HFF-Myc (cell line): ENCODE data around the gene IRF2BPL.
A peak's percentile ranks its signal among the peaks of the same experiment; 100 is the strongest.

Experiments used
- DNase-seq: peaks from one replicate; pipeline ENCODE4 v3.0.0-alpha.2; 2011; ENCODE audit warnings: low read depth; ENCODE audit errors: extremely low read depth
- H3K4me3 ChIP-seq: replicated peaks from 2 replicates; pipeline ENCODE4 v1.5.1; 2011; ENCODE audit warnings: low read depth, mild to moderate bottlenecking, control low read depth, low read length
- TF ChIP-seq, protein P1 (sequence below): IDR thresholded peaks from 2 replicates; pipeline ENCODE4 v1.5.1; 2012; ENCODE audit warnings: mild to moderate bottlenecking, low read depth, low read length, control low read depth; ENCODE audit errors: missing control alignments

IRF2BPL gene

DNA sequence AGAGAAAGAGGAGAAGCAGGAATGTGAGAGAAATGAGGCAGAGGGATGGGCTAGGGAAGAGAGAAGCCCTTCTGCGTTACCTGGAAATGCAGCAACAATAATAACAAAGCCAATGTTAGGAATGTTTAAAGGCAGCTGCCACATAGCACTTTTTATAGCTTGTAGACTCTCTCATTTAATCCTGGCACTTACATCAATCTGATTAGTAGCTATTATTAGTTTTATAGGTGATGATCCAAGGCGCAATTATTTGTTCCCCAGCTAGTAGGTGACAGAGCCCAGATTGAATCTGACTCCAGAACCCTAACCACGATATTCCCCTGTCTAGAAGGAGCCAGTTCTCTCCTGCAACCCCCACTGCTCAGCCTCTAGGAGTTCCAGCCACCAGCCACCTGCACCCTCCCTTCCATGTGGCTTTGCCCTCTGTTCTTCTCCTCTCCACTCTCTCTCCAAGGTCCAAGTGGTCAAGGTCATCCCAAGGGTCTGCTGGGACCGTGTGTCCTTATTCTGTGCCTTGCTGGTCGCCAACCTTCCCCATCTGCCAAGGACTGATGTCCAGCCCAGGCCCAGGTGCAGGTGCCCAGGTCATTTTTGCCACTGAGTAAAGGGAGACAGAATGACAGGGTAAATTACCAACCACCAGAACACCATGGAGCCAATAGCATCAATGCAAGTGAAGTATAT is 40.2 kb upstream of the IRF2BPL start:
- H3K4me3 ChIP-seq: no peak overlapping the region
- no peak for DNase-seq
- TF ChIP-seq, protein P1, sequence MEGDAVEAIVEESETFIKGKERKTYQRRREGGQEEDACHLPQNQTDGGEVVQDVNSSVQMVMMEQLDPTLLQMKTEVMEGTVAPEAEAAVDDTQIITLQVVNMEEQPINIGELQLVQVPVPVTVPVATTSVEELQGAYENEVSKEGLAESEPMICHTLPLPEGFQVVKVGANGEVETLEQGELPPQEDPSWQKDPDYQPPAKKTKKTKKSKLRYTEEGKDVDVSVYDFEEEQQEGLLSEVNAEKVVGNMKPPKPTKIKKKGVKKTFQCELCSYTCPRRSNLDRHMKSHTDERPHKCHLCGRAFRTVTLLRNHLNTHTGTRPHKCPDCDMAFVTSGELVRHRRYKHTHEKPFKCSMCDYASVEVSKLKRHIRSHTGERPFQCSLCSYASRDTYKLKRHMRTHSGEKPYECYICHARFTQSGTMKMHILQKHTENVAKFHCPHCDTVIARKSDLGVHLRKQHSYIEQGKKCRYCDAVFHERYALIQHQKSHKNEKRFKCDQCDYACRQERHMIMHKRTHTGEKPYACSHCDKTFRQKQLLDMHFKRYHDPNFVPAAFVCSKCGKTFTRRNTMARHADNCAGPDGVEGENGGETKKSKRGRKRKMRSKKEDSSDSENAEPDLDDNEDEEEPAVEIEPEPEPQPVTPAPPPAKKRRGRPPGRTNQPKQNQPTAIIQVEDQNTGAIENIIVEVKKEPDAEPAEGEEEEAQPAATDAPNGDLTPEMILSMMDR: no peak

DNA sequence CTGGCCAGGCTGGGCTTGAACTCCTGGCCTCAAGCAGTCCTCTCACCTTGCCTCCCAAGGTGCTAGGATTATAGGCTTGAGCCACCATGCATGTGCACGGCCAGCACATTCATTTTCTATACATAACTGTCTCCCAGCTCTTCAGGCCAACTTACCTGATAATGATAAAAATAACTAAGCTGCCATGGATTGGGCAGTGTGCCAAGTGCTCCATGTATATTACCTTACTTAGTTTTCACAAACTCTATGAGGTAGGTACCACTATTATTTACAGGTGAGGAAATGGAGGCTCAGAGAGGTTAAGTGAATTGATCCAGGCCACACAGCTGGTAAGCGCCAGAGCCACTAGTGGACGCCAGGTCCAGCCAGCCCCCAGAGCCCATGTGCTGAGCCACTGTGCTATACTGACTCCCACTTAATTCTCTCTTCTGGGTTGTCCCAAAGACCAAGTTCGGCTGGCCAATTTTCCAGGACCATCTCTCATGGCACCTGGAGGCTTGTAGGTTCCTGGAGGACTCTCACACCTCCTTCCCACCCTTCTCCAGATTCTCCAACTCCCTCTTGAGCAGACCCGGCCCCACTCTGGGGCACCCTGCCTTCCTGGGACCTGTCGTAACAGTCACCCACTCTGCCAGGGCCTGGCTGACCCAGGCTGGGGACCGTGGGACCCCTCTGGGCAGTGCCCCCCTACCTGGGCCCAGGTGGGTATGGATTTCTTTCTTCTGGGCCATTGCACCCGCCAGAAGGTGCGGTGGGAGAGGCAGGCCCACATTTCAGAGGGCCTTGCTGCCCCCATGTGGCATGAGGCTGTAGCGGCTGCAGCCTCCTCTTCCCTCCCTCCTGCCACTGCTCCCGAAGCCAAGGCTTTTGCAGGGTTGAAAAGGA is 39.4 kb upstream of the IRF2BPL start:
- TF ChIP-seq, protein P1: peak; percentile 91
- no peak overlapping the region for H3K4me3 ChIP-seq
- no peak for DNase-seq

DNA sequence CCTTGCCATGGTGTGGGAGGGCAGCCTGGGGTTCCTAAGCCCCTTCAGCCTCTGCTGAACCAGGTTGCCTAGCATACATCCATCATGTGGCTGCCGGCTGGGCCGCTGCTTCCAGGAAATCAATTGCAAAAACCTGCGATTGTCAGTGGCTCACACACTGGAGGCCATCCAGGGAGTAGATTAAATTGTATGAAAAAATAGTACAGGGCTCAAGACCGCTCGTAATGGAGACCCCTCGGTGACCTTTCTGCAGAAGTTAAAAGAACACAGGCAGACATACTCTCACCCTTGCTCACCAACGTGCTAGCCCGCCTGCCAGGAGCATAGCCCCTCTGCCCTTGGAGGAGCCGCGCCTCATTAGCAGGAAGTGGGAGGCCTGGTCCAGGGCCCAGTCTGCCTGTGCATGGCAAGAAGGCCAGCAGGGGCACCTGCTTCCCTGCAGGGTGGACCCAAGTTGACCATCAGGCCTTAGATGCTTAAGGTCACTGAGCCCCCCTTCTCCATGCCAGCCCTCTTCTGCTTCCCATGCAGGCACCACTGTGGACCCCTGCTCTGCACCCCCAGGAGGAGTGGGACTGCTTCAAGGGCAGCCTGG is 38.2 kb upstream of the IRF2BPL start:
- H3K4me3 ChIP-seq: no peak overlapping the region
- no peak for DNase-seq
- TF ChIP-seq, protein P1: no peak

DNA sequence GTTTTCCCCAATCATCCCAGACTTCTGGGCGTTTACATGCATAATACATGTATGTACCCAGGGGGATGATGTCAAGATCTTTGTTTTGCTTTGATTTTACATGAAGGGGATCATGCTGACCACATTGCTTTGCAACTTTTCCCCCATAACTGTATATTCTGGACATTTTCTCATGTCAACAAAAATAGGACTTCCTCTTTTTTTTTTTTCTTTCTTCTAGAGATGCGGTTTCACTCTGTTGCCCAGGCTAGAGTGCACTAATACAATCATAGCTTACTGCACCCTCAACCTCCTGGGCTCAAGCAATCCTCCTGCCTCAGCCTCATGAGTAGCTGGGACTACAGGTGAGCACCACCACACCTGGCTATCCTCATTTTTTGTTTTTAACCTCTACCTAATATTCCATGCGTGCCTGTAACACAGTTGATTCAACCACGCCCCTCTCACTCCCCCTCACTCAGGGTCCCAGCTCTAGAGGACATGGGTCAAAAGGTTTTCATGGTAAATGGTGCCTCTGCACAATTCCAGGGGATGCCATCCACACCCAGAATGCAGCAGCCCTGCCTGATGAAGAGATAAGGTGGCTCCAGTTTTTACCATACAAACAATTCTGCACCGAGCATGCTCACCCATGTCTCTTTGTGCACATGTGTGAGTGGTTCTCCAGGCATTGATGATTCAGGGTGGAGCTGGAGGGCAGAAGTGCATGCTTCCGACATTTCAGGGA is 37.5 kb upstream of the IRF2BPL start:
- no peak overlapping the region for H3K4me3 ChIP-seq
- TF ChIP-seq, protein P1: no peak
- no peak for DNase-seq

DNA sequence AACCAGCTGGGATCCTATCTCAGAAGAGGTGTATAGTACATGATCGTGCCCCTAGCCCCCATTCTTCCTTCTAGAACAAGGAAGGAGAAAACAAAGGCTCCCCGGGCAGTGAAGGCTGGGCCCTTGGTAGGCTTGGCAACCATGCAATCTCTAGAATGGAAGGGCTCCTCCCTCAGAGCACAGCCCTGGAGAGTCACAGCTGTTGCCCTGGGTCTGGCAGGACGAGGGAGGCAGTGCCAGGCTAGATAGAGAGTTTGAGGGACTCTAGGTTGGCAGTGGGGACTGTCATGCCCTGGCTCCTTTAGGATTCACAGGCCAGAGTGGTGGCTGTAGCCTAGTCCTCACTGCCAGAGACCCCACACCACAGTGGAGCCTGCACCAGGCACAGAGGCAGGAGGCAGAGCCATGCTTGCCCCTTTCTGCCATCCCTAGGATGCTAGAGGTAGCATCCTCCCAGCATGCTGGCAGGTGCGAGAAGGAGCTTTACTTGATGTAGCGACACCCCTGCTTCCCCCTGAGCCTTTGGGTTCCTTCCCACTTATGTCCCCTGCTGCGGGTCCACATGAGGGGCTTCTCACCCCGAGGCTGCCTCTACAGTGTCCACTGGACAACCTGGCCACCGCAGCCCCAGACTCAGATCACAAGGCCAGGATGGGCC is 36.1 kb upstream of the IRF2BPL start:
- TF ChIP-seq, protein P1: no peak
- no peak overlapping the region for H3K4me3 ChIP-seq
- no peak for DNase-seq
